HG03095 (cell line): ENCODE data around the gene BAHD1.

ENCODE experiments used
- ATAC-seq: cut with Tn5 transposase; IDR thresholded peaks from one replicate; pipeline ENCODE4 v1.9.1; 2021; ENCODE audit warnings: moderate library complexity; ENCODE audit not compliant: unreplicated experiment

BAHD1 gene

DNA sequence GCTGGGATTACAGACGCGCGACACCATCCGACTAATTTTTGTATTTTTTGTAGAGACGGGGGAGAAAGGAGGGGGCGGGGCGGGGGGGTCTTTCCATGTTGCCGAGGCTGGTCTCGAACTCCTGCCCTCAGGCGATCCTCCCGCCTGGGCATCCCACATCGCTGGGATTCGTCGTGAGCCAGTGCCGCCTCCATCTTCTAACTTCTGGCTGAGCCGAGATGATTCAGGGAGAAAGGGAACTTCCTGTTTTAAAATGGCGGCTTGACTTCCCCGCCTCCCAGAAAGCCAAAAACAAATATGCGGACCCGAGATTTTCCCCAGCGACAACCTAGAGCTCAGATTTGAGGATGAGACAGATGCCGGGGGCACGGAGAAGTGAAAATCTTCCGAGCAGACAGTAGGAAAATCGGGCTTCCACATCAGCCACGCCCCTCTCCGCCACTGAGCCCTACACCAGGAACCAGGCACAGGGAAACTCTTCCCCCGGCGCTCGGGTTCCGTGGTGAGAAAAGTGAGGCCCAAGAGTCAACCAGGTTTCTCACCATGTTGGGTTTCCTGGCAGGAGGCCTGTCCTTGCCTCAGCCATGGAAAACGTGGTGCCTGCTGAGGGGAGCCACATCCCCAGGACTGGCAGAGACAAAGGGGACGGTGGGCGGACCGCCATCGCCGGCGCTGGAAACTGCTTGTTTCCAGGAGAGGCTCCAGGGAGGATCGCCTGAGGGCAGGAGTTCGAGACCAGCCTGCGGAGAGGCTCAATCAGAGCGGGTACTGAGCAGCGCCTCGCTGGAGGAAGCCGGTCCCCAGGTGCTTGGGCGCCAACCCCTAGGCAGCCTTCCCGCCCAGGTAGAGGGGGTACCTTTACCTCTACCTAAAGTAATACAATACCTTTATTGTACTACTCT, 48.8 kb downstream of the BAHD1 start:
- no peak for ATAC-seq

DNA sequence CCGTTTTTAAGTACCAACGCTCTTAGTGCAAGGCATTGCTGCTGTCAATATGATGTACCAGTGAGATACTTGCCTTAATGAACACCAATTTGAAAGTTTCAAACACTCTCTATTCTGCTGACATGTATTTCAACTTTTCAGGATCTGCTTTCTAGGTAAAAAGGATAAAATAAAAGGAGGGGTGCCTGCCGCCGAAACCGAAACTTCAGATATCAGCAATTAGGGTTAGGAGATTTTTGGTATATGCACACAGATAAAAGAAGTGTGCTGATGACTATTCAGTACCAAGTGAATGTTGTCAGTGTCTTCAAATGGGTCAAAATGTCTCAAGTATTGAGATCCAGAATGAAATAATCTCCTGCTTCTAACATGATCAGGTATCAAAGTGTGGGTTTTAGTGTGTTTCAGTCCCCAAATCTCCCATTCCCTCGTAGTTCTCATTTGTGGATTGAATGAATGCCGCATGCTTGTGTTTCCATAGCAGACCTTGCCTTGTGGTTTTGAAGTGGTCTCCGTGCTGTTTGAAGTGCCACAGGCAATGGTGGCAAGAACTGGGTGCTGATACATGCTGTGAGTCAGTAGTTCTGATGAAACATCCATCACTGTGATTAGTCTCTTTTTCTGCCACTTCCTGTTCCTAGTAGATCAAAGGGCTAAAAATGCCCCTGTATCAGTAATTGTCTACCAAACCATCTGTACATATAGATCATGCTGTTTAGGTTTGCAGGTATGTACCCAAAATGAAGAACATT, 52.5 kb downstream of the BAHD1 start:
- ATAC-seq: no peak

DNA sequence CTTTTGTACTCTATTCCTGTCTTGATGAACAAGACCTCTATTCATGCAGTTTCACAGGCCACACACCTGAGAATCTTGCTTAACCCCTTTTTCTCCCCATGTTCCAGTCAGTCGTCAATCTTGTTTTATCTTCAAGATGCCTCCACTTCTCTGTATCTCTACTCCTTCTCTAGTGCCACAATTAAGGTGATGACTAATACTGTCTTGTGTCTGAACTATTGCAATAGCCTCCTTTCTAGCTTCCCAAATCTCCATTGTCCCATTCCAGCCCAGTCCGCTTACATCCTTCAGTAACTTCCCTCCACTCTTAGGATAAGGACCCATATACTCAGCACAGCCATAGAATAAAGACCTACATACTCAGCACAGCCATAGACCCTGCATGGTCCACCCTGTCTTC, 54.8 kb downstream of the BAHD1 start:
- no peak for ATAC-seq

DNA sequence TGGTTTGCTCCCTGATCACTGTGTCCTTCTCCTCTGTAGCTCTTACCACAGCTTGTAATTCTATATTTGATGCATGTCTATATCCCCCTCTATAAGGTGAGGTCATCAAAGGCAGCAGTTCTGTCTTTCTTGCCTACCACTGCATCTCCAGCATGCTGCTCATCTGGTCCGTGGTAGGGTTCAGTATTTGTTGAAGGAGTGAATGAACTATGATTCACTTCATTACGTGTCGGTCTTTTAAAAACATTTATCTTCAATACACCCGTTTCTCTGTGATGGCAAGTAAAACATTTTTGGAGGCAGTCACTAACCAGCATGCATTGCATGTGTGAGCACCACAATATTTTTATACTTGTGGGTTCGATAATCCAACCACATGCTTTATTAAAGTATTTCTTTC, 57.7 kb downstream of the BAHD1 start:
- no peak for ATAC-seq

DNA sequence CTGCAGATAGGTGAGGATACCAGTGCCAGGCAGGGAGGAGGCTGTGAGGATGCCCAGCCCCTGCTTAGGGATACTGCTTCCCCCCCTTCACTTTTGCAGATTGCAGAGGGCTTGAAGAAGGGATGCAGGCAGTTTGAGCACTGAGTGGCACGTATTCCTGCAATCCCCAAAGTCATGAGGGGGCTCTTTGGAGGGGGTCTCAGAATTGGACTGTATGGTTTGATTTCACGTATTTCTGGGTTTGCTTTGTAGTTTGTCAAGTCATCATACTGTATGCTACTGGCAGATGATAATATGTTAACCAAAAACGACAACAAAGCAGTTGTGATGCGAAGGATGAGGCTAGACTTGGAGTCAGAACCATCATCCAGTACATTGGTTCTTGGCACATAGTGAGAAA, 58.1 kb downstream of the BAHD1 start:
- ATAC-seq: no peak

DNA sequence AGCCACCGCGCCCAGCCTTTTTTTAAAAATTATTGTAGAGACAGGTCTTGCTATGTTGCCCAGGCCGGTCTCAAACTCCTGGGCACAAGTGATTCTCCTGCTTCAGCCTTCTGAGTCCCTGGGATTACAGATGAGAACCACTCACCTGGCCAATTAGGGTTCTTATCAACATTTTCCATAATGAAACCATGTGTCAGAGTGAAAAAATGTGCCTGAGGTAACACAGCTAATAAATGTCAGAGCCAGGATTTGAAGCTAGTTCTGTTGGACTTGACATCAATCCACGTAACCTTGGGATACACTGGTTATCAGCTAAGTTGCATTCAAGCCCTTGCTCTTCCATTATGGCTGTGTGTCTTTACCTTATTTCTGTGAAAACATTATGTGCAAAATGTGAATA, 59.2 kb downstream of the BAHD1 start:
- no peak for ATAC-seq

DNA sequence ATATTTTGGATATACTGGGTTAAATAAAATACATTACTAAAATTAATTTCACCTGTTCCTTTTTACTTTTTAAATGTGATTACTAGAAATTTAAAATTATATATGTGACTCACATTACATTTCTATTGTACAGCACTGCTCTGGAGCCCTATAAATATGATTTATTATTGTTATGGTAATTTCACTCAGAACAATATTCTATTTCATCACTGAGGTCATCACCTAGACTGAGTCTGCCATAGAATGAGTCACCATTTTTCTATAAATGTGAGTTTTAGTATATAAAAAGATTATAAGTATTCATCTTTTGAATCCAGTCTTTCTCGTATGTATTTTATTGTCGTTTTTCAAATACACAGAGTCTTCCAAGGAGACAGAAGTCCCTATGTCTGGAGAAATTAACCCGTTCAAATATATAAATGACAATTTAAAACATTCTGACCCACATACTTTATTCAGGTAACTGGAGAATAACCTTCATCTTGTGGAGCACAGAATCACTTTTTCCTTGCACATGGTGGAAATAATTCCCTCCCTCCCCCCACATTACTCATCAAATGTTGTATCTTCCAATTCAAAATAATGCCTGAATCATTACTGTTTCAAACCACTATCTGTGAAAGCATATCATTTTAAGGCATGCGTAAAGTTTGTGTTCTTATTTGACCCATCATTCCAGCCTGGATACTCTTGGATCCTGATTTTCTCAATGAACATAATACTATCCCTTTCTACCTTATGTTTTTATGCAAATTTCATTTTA, 60.0 kb downstream of the BAHD1 start:
- no peak for ATAC-seq

DNA sequence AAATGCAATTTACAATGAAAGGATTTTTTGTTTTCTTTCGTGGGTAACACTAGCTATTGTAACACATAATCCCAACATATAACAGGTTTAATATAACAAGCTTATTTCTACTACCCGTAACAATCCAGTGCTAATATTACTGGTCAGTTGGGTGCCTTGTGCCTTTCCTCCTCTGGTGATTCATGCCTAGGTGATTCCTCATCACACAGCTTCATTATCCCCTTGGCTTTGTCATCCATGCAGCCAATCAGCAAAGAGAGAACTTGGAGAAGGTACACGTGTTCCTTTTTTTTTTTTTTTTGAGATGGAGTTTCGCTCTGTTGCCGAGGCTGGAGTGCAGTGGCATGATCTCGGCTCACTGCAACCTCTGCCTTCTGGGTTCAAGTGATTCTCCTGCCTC, 60.7 kb downstream of the BAHD1 start:
- ATAC-seq: no peak

DNA sequence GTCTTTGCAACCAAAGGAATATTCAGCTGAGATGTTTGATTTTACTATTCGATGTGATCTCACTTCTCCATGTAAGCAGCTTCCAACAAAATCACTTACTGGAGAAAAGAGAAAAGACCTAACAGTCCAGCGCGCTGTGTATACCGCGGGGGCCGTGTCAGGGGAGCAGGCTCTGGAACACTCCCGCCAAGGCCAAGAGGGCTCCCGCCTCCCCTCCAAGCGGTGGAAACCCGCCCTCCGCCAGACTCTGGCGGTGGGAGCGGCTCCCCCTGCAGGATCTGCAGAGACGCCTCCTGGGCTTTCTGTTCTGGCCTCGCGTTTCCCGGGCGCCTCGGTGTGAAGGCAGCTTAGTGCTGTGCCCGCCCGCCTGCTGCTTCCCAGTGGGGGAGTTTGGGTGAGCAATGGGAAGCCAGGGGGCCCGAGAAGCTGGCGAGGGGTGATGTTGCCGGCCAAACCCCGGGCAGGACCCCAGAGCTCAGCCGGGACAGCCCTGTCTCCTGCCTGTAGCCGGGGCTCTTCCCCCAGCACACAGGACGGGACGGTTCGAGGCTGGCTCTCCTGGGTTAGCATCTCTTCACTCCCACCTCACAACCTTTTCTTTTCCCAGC, 66.3 kb downstream of the BAHD1 start:
- ATAC-seq: peak; percentile 54

DNA sequence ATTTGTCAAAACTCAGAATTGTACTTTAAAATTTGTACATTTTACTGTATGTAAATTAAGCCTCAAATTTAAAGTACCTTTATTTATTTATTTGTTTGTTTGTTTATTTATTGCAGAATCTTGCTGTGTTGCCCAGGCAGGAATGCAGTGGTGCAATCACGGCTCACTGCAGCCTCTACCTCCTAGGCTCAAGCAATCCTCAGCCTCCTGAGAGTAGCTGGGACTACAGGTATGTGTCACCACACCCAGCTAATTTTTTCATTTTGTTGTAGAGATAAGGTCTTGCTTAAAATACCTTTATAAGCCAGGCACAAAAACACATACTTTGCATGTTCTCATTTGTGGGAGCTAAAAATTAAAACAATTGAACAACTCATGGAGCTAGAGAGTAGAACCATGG, 67.5 kb downstream of the BAHD1 start:
- ATAC-seq: no peak

DNA sequence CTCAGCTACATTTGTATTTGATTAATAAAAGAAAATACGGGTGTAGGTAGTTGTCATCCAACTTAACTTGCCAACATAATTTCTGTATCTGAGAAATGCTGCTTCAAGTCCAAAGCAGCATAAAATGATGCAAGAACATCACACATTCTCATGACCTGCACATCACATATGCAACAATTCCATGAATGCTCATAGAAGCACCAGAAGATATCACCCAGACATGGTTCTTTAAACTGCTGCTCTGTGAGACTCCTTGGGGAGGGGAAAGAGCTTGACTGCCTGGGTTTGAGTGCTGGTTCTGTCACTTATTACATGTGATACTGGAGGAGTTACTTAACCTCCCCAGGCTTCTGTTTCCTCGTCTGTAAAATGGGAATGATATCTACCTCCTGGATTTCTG, 69.4 kb downstream of the BAHD1 start:
- ATAC-seq: no peak

DNA sequence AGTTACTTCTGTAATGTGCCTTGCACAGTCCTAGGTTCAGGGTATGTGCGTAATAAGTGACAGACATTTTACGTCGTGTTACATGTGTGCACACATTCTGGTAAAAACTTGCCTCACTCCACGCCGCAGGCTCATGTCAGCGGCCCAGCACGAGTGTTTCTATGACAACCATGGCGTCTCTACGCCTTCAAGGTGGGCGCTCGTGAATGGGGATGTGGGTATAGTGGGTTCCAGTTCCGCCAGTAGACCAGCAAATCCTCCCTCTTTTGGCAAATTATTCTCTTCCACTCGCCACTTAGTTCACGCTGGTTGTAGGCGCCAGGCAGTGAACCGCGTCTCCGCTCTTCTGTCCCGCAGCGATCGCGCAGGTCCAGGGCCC, 70.3 kb downstream of the BAHD1 start:
- ATAC-seq: no peak

DNA sequence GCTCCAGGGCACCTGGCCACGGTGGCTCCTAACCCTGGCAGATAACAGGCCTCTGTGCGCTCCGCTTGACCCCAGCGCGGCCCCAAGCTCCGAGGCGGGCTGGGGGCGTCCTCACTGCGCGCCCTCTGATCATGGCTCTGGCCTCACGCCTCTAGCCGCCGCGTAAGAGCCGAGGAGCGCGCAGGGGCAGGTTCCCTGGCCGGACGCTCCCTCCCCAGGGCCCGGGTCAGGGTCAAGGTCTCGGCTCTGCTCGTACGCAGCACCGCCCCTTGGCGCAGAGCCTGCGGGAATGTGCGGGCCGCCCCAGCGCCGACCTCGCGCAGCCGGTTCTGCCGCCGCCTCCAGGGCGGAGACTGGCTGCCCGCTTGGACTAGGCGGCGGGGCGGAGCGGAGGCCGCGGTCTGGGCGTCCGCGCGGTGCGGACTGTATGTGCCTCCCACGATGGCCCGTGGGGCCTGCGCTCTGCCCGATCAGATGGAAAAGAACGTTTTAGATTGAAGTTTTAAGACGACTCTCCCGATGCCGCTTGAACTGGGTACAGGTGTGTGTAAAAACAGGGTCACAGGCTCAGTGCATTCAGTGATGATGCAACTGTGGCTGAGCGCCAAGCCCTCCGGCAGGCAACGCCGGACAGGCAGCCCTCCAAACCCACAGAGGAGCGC, 70.8 kb downstream of the BAHD1 start:
- no peak for ATAC-seq

DNA sequence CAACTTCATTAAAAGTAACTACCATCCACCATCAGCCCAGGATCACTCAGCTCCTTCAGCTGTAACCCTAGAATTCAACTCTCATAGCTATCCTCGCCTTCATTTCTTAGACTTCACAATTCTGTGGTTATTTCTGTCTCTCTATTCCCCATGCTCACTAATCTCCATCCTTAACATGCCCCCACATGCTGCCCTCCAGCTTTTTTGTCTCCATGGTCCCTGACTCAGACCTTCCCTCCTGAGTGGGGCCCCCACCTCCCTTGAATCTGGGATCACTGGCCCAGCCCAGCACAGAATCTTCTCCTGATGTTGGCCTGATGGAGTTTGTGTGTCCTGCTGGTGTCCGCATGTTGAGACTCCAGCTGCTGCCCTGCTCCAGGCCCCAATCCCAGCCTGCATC, 71.7 kb downstream of the BAHD1 start:
- no peak for ATAC-seq

DNA sequence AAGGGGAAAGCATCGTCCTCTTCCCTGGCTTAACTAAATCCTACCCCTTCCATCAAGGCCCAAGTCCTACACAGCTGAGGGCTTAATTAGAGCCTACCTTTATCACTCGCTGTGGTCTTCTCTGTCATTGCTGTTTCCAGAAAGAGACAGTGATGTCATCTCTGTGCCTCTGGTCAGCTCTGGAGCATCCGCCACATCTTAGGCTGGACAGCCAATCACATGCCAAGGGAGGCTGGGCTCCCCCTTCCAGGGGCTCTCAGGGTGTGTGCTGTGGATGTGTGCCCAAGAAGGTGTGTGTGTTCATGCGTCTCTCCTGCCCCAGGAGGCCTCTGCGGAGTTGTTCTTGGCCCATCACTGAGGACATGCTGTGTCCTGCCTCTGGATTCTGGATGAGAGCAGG, 72.9 kb downstream of the BAHD1 start:
- ATAC-seq: no peak

DNA sequence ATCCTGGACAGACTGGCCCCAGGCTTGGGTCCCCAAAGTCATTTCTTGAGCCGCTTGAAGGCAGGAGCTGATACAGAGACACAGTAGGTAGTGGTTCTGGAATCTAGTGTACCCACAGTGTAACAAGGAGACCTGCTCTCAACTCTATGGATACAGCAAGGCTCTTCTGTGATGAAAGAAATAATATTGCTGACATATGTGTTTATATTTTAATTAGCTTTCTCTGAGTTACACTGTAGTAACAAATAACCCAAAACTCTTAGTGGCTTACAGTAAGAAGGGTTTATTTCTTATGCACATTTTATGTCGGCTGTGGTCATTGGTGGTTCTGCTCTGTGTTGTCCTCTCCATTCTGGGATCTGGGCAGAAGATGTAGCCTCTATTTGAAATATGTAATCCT, 75.6 kb downstream of the BAHD1 start:
- ATAC-seq: no peak
